Heart right ventricle (tissue), 16 donors: ENCODE results near the gene CLDN6. TPM values are rescaled to one million over a fixed set of nuclear protein-coding genes. Genes with fewer than 3 reads are reported as not detected.

Experiments used
- ATAC-seq, 8 donors: fragments of 200-7000 bp; cut with Tn5 transposase; one replicate each; pipeline ENCODE4 v1.9.1; 2020; ENCODE audit warnings: mild to moderate bottlenecking in 8 of 8, moderate library complexity in 8 of 8, moderate number of reproducible peaks in 1 of 8
- DNase-seq, 2 donors: peaks; one replicate each; pipeline ENCODE4 v3.0.0-alpha.2; 2020
- H3K27ac ChIP-seq, 10 donors: fragments of 200-600 bp; sonication (generic) in 2 of 10; one replicate each; pipeline versions ENCODE4 v1.5.0 to v1.8.0; 2020 to 2022; ENCODE audit warnings: mild to moderate bottlenecking in 3 of 10
- H3K27me3 ChIP-seq, 7 donors: fragments of 200-600 bp; one replicate each; pipeline ENCODE4 v1.8.0; 2021 to 2022; ENCODE audit warnings: mild to moderate bottlenecking in 2 of 7
- H3K36me3 ChIP-seq, 9 donors: fragments of 200-600 bp; sonication (generic) in 1 of 9; one replicate each; pipeline versions ENCODE4 v1.5.0 to v1.8.0; 2020 to 2022; ENCODE audit warnings: mild to moderate bottlenecking in 2 of 9
- H3K4me1 ChIP-seq, 9 donors: fragments of 200-600 bp; sonication (generic) in 1 of 9; one replicate each; pipeline versions ENCODE4 v1.5.0 to v1.8.0; 2020 to 2022; ENCODE audit warnings: mild to moderate bottlenecking in 4 of 9
- H3K4me3 ChIP-seq, 10 donors: fragments of 200-600 bp; sonication (generic) in 2 of 10; one replicate each; pipeline versions ENCODE4 v1.5.0 to v1.8.0; 2020 to 2022; ENCODE audit warnings: mild to moderate bottlenecking in 7 of 10, moderate library complexity in 2 of 10
- H3K9me3 ChIP-seq, 11 donors: fragments of 200-600 bp in 10 of 11; sonication (generic) in 2 of 11; one replicate each; pipeline versions ENCODE4 v1.5.0 to v1.8.0; 2013 to 2022; ENCODE audit warnings: mild to moderate bottlenecking in 2 of 11, control low read depth in 1 of 11, moderate library complexity in 1 of 11
- WGBS, 2 donors: extraction: QIAGEN DNeasy Blood & Tissue Kit; methylation state at CpG; one replicate each; pipeline ENCODE4 v1.1.7; 2013; ENCODE audit warnings: inconsistent platforms in 1 of 2; 5-methylcytosine and 5-hydroxymethylcytosine counted together
- intact Hi-C, 10 donors: fragments of 100-400 bp; cut with DNase I; formaldehyde crosslinking; loops; one replicate each; pipeline versions ENCODE4 v1.11.1 to v1.14.2; 2022
- polyA plus RNA-seq, 2 donors: library from polyadenylated mRNA; stranded (reverse); fragments of 200-250 nt; gene quantifications; one replicate each; pipeline ENCODE4 v1.2.3, GENCODE V29; 2013
- total RNA-seq, 10 donors: library from RNA; stranded (reverse); fragmentation: NEBNext Ultra II Directional in 3 of 10; extraction: Animal tissue kit (Norgen Biotek cat#: 25700) in 3 of 10; gene quantifications; one replicate each; pipeline versions ENCODE4 v1.2.1 to v1.2.4, GENCODE V29; 2021 to 2023
- TF ChIP-seq, protein P1 (sequence below), 9 donors: fragments of 200-600 bp; sonication (generic) in 2 of 9; IDR thresholded peaks; one replicate each; pipeline versions ENCODE4 v1.5.0 to v1.8.0; 2021 to 2022; ENCODE audit warnings: antibody characterized with exemption in 9 of 9, mild to moderate bottlenecking in 5 of 9, moderate library complexity in 1 of 9
- donor health status: Arrhythmogenic right ventricular cardiomyopathy.
- donor health status: ischemic (EF 13 %, LVEDD 7.1; RV severe dilation, severe dysfunction).
- donor health status: healthy with polysubstance abuse.
- donor health status: DM: no; HTN: yes; CAD: no.
- donor health status: DM: no; HTN: no; CAD: no.
- donor health status: ischemic (EF 25% LVEDD 6.9; RV normal size, moderate dysfunction).
- donor health status: ischemic (EF 25% LVEDD 5.7; RV mildly dilated, moderate dysfunction).
- donor health status: healthy.
- donor health status: DM: yes; HTN: yes; CAD: no.
- donor health status: Ischemic cardiomyopathy.
- donor health status: ischemic (EF 35%, LVEDD 5.7; RV mildly dilated, moderate dysfunction).
- donor health status: nonischemic (EF 11% LVEDD 7.7; RV severe dilation, severe dysfunction).
- donor health status: DM: yes; HTN: yes; CAD: no.
- donor health status: PGD.
- donor health status: ischemic (EF 29% LVEDD 5.4; RV normal size, mild dysfunction).
- donor health status: nonischemic (EF 23%, LVEDD 6.1; RV moderate dilation, normal function).

CLDN6 gene
- total and polyA plus RNA-seq, 12 donors, result 0.03 to 0.28 TPM; not detected in 10

DNA sequence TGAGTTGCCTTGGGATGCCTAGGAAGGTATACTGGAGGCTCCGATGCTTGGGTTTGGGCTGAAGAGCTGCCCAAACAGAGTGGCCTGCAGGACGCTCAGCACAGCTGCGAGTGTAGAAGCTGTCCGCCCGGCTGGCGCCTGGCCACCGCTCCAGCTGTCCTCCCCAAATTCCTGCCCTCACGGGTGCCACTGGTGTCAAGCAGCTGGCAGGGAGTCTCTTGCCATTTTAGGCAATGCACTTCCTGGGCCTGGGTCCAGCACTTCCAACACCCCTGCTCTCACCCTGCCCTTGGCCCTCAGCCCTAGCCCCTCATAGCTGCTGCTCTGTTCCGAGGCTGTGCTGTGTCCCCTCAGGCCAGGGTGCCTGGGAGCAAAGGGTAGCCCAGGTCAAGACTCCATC lies 32.5 kb downstream of the CLDN6 start:
- ATAC-seq (peak; percentile 16 to 69 (median 30)), DNase-seq (peak in 1 of 2 donors; percentile 58)
- TF ChIP-seq, protein P1, sequence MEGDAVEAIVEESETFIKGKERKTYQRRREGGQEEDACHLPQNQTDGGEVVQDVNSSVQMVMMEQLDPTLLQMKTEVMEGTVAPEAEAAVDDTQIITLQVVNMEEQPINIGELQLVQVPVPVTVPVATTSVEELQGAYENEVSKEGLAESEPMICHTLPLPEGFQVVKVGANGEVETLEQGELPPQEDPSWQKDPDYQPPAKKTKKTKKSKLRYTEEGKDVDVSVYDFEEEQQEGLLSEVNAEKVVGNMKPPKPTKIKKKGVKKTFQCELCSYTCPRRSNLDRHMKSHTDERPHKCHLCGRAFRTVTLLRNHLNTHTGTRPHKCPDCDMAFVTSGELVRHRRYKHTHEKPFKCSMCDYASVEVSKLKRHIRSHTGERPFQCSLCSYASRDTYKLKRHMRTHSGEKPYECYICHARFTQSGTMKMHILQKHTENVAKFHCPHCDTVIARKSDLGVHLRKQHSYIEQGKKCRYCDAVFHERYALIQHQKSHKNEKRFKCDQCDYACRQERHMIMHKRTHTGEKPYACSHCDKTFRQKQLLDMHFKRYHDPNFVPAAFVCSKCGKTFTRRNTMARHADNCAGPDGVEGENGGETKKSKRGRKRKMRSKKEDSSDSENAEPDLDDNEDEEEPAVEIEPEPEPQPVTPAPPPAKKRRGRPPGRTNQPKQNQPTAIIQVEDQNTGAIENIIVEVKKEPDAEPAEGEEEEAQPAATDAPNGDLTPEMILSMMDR (IDR thresholded peaks at IDR 0.05), result no peak
- Histone ChIP-seq H3K9me3 (no peaks in the 10 kb centered on the region), H3K36me3 (no peaks in the 10 kb centered on the region), H3K4me3 (no peak overlapping the region), H3K27ac (peak overlapping the region; percentile 47 to 95 (median 84)), H3K4me1 (peaks cover 3 to 41% (median 22%) of the 10 kb centered on the region in 9 donors), H3K27me3 (peaks cover 0 to 31% (median 11%) of the 10 kb centered on the region in 7 donors)
- intact Hi-C loops, result no loop called here
- 42 to 47% methylated on average over 9 of the region's 9 CpGs for WGBS, 2 donors

DNA sequence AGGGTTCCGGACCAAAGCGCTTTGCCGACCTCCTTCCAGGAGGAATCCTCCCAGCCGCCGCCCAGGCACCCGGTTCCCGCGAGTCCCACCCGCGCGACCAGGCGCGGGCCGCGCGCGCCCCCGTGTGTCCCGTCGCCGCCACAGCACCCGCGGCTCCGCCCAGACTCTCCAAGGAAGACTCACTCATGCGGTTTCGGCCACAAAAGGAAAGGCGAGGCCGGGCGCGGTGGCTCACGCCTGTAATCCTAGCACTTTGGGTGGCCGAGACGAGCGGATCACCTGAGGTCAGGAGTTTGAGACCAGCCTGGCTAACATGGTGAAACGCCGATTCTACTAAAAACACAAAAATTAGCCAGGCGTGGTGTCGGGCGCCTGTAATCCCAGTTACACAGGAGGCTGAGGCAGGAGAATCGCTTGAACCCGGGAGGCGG lies 34.3 kb downstream of the CLDN6 start:
- Histone ChIP-seq H3K27me3 (peaks cover 0 to 31% (median 14%) of the 10 kb centered on the region in 7 donors), H3K4me1 (peaks cover 3 to 50% (median 33%) of the 10 kb centered on the region in 9 donors), H3K9me3 (no peaks in the 10 kb centered on the region), H3K4me3 (peak overlapping the region in 6 of 10 donors; percentile 11 to 37 (median 32)), H3K36me3 (no peaks in the 10 kb centered on the region), H3K27ac (peak overlapping the region in 1 of 10 donors; percentile 3)
- DNase-seq, result peak; percentile 72 to 85
- WGBS, 2 donors, result 10 to 11% methylated on average over 42 of the region's 42 CpGs
- TF ChIP-seq, protein P1 (IDR thresholded peaks at IDR 0.05), result peak; percentile 93 to 99 (median 96)
- ATAC-seq, result peak in 7 of 8 donors; percentile 12 to 50 (median 38)
- intact Hi-C loops, result loop anchor here in 1 of 10 donors (5.0 kb wide), 1 partner anchor 56 kb away; no protein-coding TSS in a partner anchor

DNA sequence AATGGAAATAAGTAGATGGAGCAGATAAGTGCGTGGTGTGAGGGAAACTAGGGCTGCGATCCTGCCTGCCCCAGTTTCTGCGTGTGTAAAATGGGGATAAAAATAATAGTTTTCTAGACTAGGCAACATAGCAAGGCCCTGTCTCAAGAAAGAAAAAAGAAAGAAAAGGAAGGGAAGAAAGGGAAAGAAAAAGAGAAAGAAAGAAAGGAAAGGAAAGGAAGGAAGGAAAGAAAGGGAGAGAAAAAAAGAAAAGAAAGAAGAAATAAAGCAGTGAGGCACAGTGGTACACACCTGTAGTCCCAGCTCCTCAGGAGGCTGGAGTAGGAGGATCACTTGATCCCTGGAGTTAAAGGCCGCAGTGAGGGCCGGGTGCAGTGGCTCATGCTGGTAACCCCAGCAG lies 35.6 kb downstream of the CLDN6 start:
- H3K27me3 ChIP-seq, result peaks cover 0 to 19% (median 7%) of the 10 kb centered on the region in 7 donors
- H3K4me1 ChIP-seq, result peaks cover 3 to 50% (median 33%) of the 10 kb centered on the region in 9 donors
- intact Hi-C loops, result loop anchor here in 1 of 10 donors (5.0 kb wide), 1 partner anchor 55 kb away; no protein-coding TSS in a partner anchor
- TF ChIP-seq, protein P1 (IDR thresholded peaks at IDR 0.05), result no peak
- H3K9me3 ChIP-seq, result no peaks in the 10 kb centered on the region
- H3K27ac ChIP-seq, result no peak overlapping the region
- 88 to 89% methylated on average over 5 of the region's 5 CpGs for WGBS, 2 donors
- H3K36me3 ChIP-seq, result no peaks in the 10 kb centered on the region
- no peak overlapping the region for H3K4me3 ChIP-seq
- ATAC-seq (no peak), DNase-seq (no peak)

DNA sequence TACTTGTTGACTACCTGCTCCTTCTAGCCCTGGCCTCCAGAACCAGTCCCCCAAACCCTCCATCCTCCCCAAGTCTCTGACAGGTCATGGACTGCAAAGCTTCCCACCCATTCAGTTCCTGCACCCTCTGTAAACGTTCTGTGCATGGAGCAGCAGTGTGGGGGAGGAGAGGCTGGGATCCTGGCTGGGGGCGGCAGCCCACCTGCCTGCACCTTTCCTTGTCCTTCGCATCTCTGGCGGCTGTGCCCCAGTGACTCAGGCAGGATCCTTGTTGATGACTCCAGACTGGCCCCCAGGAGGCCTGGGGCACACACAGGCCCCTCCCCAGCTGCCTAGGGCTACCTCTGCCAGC lies 36.1 kb downstream of the CLDN6 start:
- no peaks in the 10 kb centered on the region for H3K36me3 ChIP-seq
- no peak for ATAC-seq
- intact Hi-C loops, result loop anchor here in 2 of 10 donors (2.0 to 5.0 kb wide), 2 partner anchors 19 to 55 kb away; no protein-coding TSS in a partner anchor
- no peaks in the 10 kb centered on the region for H3K9me3 ChIP-seq
- no peak for DNase-seq
- H3K27ac ChIP-seq, result no peak overlapping the region
- 67 to 68% methylated on average over 4 of the region's 4 CpGs for WGBS, 2 donors
- peaks cover 3 to 50% (median 33%) of the 10 kb centered on the region in 9 donors for H3K4me1 ChIP-seq
- TF ChIP-seq, protein P1 (IDR thresholded peaks at IDR 0.05), result no peak
- H3K27me3 ChIP-seq, result peaks cover 0 to 14% (median 7%) of the 10 kb centered on the region in 7 donors
- H3K4me3 ChIP-seq, result no peak overlapping the region
